Measurements from ENCODE around the gene ZNF775.

ZNF775 gene

GRCh38 chr7:150420987-150421674 lies 42.0 kb downstream of the ZNF775 start:
- peak; percentile 96 for TF ChIP-seq CTCF (IDR thresholded peaks at IDR 0.05; ENCODE audit: control insufficient read depth, extremely low read depth, insufficient read depth)
- no peak overlapping the region for H3K4me3 ChIP-seq (ENCODE audit: low read depth, low read length)
- no peak for DNase-seq (ENCODE audit: low read depth)

GRCh38 chr7:150421831-150422230 lies 42.7 kb downstream of the ZNF775 start:
- no peak for DNase-seq (ENCODE audit: low read depth)
- no peak overlapping the region for H3K4me3 ChIP-seq (ENCODE audit: low read depth, low read length)
- no peak for TF ChIP-seq CTCF (IDR thresholded peaks at IDR 0.05; ENCODE audit: control insufficient read depth, extremely low read depth, insufficient read depth)

GRCh38 chr7:150425670-150426069 lies 46.5 kb downstream of the ZNF775 start:
- no peak overlapping the region for H3K4me3 ChIP-seq (ENCODE audit: low read depth, low read length)
- no peak for TF ChIP-seq CTCF (IDR thresholded peaks at IDR 0.05; ENCODE audit: control insufficient read depth, extremely low read depth, insufficient read depth)
- DNase-seq (ENCODE audit: low read depth) = no peak

GRCh38 chr7:150428671-150429451 lies 49.7 kb downstream of the ZNF775 start:
- no peak overlapping the region for H3K4me3 ChIP-seq (ENCODE audit: low read depth, low read length)
- TF ChIP-seq CTCF (IDR thresholded peaks at IDR 0.05; ENCODE audit: control insufficient read depth, extremely low read depth, insufficient read depth) = no peak
- DNase-seq (ENCODE audit: low read depth) = peak; percentile 94

GRCh38 chr7:150429699-150430098 lies 50.6 kb downstream of the ZNF775 start:
- DNase-seq (ENCODE audit: low read depth) = no peak
- no peak overlapping the region for H3K4me3 ChIP-seq (ENCODE audit: low read depth, low read length)
- TF ChIP-seq CTCF (IDR thresholded peaks at IDR 0.05; ENCODE audit: control insufficient read depth, extremely low read depth, insufficient read depth) = no peak

- no peak for TF ChIP-seq CTCF (IDR thresholded peaks at IDR 0.05; ENCODE audit: control insufficient read depth, extremely low read depth, insufficient read depth)
Observed at GRCh38 chr7:150430465-150431085, 51.4 kb downstream of the ZNF775 start.

More at GRCh38 chr7:150430465-150431085, 51.4 kb downstream of the ZNF775 start:
- H3K4me3 ChIP-seq (ENCODE audit: low read depth, low read length) = no peak overlapping the region
- DNase-seq (ENCODE audit: low read depth) = no peak
